HG03025 (cell line): ENCODE results near the gene SLTM.
"Not testable (repeated sequence)": the region's sequence is repeated elsewhere in the genome, so short reads cannot be mapped to it uniquely, and the experiment has no call there.

ENCODE experiments used
- ATAC-seq: cut with Tn5 transposase; IDR thresholded peaks from one replicate; pipeline ENCODE4 v1.9.1; 2021; ENCODE audit warnings: mild to moderate bottlenecking, moderate library complexity; ENCODE audit not compliant: unreplicated experiment, low FRiP score

The SLTM gene

DNA sequence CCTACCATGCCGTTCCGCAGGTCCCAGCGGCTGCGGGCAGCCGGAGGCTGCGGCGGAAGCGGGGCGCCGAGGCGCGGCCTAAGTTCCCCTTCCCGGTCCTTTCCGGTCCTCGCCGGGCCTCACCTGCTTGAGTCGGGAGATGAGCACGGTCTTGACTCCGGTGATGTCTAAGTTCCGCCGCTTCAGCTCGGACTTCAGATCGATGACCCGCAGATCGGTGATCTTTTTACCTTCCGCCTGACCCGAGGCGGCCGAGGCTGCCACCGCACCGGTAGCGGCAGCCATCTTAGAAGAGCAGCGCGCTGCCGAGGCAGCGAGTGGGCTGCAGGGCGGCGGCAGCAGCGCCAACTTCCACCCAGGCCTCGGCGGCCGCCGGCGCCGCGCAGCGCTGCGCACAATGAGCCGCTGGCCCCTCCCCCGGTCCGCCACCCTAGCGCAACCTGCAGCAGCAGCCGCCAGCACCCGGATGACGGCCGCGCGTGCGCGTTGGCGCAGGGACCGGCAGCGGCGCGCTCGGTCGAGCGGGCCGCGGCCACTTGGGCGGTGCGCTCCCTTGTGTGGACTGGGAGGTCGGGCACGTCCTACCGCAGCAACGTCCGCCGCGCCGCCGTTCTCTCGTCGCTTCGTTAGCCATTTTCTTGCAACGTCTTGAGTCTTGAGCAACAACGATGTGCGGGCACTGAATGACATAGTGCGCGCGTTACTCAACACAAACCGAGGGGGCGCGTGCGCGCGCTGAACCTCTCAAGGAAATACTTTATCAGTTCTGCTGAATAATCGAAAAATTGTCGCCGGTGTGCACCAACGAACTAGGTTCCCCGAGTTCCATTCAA, at the start of gene SLTM:
Gene SLTM, minus strand, starts transcription at position 399 of the 833 bp plus-strand sequence. Its CDS starts 114 bp downstream, at position 285.
- ATAC-seq: peak; percentile 86

DNA sequence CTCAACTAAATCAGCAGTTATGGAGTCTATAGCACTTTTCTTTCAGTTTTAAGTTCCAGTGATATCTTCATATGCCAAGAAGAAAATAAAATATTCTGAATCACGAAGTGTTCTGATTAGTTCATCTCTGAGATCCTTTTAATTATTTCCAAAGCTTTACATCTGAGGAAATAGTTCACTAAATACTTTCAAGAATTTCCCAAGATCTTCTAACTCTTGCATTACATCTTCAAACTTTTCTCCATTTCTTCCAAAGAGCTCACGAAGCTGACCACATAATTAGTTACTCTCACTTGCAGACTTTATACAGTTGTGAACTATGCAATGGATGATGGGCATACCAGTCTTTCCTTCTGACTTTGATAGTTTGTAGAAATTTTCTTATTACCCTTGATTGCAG, 49.8 kb upstream of the SLTM start:
- no peak for ATAC-seq

DNA sequence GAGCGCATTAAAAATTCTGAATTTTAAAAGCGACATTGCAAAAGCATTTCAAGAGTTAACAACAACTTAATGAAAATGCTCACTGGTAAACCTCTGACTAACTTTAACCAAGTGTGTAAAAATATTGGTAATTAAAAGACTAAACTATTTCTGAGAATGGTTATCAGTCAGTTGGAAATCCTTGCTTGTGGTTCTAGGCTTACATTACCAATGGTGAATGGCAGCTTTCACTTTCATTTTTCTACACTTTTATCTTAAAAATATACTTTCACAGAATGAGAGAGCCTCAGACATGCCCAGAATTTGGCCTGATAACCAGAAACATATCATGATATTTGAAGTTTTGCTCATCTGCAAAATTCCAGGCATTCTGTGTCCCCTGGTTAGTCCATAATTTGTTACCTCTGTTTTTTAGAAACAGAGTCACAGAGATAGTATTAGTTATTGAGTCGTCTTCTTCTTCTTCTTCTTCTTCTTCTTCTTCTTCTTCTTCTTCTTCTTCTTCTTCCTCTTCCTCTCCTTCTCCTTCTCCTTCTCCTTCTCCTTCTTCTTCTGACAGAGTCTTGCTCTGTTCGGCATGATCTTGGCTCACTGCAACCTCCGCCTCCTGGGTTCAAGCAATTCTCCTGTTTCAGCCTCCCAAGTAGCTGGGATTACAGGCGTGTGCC, 48.5 kb upstream of the SLTM start:
- no peak for ATAC-seq

DNA sequence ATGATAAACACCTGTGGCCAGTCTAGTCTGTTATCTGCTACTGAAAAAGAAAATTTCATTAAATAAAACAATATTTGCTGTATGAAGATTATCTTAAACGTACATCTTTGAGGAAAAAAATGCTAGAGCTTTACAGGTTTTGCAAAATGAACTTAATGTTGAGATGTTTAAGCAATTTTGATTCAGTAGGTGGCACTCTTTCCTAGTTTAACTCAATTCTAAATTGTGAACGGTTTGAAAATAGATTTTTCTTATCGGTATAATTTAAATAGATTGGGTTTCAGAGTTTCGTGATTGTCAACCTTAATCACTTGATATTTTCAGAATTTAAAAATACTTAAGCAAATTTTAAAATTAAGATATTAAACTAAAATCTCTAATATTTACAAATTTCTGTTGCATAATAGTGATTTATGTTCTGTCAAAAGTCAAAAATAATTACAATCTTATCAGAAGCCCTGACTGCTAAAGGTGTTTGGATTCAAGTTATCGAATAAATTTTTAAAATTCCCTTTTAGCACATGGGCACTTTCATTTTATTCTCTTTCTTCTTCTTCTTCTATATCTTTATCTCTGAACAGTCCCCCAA, 47.0 kb upstream of the SLTM start:
- ATAC-seq: no peak

DNA sequence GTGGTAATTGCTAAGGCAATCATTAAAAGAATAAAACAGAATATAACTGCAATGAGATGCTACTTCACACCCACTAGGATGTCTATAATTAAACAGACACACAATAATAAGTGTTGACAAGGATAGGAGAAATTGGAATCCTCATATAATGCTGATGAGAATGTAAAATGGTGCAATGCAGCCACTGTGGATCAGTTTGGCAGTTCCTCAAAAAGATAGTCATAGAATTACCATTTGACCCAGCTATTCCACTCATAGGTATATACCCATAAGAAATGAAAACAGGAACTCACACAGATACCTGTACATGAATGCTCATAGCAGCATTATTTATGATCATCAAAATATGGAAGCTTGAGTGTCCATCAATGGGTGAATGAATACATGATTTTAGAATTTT, 44.4 kb upstream of the SLTM start:
- ATAC-seq: no peak

DNA sequence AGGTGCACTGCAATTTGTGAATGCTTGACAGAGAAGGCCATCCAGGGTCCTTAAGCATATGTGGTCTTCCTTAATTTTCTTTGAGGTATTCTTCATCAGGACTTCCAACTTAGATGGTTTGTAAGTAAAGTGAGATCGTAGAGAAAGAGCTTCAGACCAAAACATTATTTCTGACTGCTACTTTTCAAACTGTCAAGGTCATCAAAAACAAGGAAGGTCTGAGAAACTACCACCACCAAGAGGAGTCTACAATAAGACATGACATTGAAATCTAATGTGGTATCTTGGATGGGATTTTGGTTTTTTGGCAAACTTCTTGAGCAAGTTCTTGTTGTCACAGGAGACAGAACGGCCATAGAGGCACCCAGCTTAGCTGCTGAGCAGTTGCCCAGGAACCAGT, 34.0 kb upstream of the SLTM start:
- no peak for ATAC-seq

DNA sequence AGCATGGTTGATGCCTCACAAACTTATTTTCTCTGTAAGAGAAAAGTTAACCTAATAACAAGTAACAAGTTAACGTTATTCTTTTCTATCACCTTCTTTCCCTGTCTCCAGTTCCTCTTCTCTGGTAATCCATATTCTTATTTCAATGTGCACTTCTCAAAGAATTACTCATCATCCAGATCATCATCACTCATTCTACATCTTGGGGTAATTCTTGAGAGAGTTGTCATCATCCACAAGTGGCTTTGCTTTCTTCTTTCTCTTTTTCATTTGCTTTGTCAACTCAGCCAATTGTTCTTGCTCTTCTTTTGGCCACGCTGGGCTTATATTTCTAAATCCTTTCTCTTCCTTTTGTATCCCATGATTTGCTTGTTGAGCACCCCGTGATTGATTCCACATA, 33.2 kb upstream of the SLTM start:
- no peak for ATAC-seq

DNA sequence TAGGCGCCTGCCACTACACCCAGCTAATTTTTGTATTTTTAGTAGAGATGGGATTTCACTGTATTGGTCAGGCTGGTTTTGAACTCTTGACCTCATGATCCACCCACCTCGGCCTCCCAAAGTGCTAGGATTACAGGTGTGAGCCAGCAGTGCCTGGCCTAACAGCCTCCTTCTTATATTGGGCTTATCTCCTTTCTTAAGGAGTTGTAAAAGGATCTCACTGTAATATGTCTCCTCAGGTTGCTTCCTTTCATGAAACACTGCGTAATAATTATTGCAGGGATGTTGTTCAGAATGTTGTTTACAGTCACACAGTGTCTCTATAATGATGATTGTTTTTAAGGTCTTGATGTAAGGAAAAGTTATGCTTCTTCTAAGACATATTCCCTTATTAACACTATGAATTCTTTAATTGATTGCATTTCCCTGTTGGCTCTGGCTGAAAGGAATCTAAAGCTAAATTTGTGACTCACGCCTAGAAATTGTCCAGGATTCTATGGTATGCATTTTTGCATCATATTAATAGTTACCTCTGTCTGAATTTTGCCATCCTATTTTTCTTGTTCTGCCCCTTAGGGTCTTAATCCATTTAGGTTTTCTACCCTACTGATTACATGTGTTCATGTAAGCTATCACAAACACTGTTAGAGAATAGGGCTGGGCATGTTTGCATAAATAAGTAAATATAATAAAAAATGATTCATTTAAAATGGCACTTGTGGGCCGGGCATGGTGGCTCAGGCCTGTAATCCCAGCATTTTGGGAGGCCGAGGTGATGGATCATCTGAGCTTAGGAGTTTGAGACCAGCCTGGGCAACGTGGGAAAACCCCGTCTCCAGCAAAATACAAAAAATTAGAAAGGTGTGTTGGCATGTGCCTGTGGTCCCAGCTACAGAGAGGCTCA, 29.4 kb upstream of the SLTM start:
- no peak for ATAC-seq

DNA sequence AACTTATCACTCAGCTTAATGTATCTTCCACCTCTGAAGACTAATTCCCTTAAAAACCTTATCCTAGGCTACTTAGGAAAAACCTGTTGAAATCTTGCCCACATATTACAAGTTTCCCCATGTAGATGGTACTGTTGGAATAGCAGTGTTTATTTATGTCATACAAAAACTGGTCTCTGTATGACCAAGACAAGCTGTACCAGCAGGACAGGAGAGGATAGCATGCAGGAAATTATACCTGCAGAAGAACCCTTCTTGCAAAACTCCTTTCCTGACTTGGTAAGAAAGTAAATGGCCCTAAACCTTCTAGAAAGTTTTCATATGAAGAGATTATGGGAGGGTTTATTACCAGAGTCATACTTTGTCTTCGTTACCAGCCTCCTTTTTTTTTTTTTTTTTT, 28.7 kb upstream of the SLTM start:
- ATAC-seq: no peak

DNA sequence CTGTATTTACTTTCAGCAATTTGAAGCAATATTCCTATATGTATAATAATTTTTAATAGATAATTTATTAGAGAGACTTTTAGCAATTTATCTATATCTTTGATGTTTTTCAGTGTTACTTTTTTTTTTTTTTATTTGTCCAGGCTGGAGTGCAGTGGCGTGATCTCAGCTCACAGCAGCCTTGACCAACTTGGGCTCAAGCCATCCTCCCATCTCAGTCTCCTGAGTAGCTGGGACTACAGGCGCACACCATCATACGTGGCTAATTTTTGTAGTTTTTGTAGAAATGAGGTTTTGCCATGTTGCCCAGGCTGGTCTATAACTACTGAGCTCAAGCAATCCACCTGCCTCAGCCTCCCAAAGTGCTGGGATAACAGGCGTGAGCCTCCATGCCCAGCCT, 25.3 kb upstream of the SLTM start:
- ATAC-seq: no peak

DNA sequence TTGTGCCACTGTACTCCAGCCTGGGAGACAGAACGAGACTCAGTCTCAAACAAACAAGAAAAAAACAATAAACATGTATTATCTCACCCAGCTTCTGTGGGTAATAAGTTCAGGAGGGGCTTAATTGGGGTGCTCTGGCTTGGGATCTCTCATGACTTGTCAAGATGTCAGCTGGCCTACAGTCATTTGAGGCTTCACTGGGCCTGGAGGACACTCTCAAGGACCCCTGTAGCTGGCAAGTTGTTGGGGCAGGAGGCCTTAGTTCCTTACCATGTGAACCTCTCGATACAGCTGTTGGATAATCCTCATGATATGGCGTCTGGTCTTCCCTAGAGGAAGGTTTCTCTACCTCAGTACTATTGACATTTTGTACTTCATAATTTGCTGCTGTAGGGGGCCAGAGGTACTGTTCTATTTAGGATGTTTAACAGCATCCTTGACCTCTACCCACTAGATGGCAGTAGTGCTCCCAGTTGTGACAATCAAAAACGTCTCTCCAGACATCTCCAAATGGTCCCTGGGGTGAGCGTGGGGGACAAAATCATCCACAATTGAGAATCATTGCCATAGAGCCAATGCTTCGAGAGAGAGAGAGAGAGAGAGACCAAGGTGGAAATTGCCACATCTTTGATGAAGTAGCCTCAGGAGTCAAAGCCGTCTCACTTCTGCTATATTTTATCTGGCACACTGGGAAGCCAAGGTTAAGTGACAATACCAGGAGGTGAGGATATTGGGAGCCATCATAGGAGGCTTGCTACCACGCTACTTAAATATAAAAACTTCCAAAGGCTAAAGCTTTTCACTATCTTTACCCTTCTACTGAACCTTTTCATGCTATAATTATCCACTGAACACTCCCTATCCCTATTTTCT, 23.9 kb upstream of the SLTM start:
- no peak for ATAC-seq

DNA sequence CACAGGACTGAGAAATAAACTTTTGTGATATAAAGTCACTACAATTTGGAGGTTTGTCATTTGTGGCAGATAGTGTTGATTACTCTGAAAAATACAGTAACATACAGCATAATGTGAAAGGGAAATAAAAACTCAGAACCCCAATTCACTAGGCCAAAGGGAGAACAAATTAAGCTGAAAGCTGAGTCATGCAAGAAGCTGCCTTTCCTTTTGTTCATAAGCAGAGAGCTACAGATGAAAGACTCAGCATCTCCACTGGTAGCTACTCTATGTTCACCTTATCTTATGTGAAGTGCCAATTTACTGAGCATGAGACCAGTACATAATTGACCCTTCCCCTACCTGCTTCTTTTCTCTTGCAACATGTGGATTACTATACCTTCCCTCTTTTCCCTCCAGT, 19.3 kb upstream of the SLTM start:
- ATAC-seq: no peak

DNA sequence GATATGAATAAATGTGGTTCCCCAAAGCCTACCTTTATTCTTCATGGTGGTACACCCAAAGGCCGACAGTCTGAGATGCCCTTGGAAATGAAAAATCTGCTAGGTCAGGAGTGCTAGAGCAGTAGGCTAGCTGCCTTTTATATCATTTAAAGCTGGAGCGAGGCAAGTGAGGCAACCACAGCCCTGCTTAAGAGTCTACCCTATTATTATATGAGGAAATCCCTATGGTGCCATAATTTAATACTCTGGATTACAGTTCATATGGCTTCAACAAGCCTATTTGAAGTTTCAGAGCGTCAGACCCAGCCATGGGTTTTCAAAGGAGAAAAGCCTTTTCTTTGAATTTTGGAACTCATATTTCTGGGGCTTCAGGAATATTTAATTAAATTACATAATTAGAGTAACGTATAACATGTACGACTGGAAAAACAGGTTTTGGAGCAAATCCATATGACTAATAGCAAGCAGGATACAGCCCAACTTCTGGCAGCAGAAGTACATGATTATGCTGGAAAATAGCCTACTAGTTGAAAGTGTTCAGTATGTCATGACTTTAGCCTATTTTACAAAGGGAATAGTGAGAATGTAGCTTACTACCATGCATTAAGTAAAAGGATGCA, 18.0 kb upstream of the SLTM start:
- no peak for ATAC-seq

DNA sequence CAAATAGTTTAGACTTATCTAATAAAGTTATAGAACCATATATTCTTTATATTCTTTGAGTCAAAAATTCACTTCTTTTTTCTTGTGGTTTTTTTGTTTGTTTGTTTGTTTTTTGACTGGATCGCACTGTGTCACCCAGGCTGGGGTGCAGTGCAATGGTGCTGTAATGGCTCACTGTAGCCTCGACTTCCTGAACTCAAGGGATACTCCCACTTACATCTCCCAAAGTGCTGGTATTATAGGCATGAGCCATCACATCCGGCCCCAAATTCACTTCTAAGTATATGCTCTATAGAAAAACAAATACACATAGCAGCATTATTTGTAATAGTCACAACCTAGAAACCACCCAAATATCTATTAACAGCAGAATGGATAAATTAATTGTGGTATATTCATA, 13.7 kb upstream of the SLTM start:
- no peak for ATAC-seq

DNA sequence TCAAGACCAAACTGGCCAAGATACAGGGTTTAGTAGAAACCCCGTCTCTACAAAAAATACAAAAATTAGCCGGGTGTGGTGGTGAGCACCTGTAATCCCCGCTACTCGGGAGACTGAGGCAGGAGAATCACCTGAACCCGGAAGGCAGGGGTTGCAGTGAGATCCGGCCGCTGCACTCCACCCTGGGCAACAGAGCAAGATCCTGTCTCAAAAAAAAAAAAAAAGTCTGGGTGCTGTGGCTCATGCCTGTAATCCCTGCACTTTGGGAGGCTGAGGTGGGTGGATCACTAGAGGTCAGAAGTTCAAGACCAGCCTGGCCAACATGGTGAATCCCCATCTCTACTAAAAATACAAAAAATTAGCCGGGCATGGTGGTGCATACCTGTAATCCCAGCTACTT, 1.5 kb upstream of the SLTM start:
- ATAC-seq: not testable (repeated sequence)

DNA sequence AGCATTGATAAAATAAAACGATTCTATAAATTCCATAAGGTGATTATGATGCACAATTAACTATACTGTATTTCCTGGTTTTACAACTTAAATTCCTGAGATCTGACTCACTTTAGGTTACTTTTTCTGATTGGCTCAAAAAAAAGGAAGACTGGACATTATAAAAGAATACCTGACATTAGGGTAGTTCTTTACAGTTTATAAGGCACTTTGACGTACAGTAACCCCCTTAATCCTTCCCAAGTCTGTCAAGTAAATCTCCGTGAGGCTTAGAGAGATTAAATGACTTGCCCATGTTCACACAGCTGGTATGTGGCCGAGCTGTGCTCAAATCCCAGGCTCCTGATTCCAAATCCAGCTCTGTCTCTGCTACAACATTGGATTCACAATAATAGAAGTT, 1.0 kb upstream of the SLTM start:
- ATAC-seq: no peak

DNA sequence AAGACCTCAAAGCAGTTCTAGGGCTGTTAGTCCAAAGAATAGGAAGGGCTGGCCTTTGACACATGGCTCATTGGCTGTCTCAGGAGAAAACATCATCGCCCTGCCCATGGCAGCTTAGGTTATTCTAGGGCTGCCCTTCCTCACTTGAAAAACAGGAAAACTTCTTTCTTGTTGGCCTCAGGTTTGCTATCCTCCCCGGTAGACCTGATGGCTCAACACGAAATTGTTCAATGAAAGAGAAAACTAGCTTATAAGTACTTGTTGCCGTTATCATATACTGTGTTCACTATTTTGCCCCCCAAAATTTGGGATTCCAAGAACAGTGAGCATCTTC, 602 bp upstream of the SLTM start:
- no peak for ATAC-seq

DNA sequence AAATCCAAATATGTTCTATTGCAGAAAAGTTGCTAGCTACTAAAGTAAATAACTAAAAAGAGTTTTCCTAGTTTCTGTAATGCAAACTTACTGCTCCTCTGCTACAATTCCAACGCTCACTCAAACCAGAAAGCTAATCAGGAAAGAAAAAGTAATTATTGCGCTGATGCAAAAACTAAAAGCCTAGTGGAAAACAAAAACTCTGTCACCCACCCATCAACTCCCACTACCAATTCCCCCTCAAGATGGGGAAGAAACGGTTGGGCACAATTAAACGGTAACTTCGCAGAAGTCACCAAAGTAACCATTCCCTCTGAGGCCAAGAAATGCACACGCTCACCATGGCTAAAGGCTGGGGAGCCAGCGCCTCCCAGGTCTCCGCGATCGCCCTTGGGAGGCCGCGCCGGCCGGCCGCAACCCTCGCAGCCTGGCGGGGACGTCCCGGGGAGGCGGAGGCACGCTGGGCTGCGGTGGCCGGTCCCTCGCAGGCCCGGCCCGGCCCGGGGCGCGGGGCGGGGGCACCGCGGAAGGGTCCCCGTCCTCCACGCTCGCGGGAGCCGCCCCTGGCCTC, 684 bp downstream of the SLTM start:
- ATAC-seq: peak; percentile 39

DNA sequence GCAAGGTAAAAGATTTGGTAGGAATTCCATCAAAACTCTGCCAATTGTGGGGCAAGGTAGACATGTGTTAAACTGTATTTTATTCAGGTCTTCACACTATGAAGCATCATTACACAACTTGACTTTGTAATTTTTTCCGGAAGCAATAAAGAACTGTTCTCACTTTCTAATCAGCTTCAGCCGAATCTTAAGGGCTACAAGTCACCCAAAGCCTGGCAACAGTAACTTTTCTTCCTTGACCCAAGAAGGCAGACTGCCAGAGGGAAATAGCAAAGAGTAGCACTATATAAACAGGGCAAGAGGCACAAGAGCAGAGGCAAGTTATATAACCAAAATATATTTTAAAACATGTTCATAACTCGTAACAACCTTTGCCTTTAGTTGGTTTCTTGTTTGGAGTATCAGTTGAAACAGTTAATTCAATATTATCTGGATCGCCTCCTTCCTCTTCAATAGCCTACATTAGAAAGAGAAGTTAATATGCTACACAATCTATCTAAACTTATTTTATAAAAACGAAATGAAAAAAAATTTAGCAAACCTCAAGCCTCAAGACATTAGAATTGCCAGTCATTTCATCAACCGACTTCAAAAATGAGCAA, 1.4 kb downstream of the SLTM start:
- no peak for ATAC-seq
